ENCODE data around the gene GNA14.
"Not testable (repeated sequence)": the region's sequence is repeated elsewhere in the genome, so short reads cannot be mapped to it uniquely, and the experiment has no call there.

Gene GNA14

DNA sequence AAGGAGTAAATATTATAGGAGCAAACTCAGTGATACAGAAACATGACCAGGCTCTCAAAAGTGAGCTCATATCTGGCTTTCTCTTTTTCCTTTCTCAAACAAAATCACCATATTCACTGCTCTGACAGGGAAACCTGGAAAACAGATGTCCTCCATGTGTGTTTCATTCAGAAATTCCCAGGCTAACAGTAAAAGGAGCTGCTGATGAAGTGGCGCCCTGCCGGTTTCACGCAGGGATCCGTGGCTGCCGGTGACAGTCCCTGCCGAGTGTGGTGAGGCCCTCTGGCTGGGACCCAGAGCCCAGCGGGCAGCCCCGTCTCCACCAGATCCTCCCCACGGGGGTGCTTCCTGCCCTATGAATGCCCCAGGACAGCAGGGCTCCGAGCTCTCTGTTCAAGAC lies 208.1 kb downstream of the GNA14 start:
- DNase-seq, result no peak

DNA sequence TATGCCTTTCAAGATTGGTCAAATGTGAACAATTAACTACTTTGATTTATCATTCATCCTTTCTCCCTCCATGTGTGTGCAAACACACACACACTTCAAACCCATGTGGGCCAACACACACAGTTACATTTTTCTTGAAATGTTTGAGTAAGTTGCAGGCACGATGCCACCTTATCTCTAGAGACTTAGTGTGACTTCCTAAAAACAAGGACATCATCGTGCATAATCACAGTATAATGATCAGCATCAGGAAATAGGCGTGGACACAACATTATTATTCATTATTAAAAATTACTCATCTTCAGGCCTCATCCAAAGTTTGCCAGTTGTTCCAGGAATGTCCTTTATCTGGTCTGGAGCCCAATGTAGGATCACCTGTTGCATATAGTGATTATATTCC lies 209.5 kb downstream of the GNA14 start:
- no peak for DNase-seq

DNA sequence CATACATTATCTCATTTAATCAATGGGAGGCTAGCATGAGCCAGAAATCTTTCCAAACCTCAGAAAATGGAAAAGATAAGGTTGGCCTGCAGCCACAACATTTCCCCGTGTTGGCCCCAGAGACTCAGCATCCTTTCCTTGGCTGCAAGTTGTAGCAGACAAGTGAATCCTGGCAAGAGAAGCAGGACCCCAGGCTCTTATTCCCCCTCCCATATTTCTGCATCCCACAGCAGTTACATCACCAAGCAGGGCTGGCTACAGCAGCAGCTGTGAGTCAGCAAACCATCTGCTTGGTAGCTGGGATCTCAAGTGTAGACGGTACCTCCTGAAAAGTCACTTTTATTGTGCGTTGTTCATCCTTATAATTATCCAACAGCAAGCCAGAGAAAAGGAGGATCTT lies 212.4 kb downstream of the GNA14 start:
- DNase-seq, result no peak

DNA sequence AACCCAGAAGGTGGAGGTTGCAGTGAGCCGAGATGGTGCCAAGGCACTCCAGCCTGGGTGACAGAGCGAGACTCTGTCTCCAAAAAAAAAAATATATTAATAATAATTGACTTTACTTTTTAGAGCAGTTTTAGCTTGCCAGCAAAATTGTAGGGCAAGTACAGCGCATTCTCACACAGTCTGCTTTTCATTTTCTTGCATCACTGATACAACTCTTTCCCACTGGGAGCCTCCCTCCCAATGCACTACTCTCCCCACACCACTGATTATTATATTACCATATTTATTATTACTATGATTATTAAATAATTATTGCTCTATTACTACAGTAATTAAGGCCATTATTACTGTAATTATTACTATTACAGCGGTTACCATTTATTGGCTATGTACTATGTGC lies 212.8 kb downstream of the GNA14 start:
- no peak for DNase-seq

DNA sequence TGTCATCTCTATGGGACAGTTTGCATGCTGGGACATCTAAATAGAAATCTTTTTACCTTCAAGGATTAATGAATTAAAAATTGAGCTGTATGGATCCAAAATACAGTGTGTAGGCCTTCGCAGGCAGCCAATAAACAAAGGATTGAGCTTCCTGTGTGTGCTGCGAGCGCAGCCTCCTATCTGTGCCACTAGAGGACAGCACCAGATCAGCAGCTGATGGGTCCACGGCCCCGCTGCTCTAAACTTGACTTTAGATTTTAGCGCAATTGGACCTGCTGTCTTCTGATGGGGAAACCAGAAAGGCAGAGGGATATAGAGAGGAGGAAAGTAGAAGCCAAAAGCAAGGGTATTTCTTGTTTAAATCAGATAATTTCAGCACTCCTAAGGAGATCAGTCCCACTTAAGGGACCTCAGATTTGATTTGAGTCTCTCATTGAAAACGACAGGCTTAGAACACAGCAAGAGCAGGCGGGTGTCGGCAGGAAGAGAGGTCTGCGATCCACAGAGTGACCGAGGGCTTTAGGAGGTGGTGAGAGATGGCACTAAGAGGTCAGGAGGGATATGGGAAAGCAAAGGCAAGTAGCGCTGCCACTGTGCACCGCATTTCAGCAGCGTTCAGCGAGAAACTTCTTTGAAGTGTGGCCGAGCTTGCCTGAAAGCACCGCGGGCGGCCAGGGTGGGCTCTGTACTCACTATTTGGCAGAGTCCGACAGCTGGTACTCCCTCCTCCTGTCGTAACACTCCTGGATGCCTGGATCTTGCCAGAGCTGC lies 214.3 kb downstream of the GNA14 start:
- no peak for DNase-seq

DNA sequence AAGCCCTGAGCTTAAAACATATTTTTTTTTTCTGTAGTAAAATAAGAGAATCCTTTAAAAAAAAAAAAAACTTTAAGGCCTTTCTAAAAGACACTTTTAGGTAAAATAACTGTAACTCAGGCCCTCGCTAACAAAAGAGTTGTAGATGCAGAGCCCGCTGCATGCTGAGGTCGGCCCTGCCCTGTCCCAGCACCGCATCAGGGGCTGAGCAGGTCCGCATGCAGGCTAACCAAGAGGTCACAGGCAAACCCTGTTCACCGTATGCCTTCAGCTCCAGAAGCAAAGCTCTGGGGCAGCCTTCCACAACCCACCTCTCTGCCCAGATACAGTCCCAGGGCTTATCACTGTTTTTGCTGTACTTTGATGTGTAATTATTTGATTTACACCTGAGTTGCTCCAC lies 216.1 kb downstream of the GNA14 start:
- DNase-seq, result no peak

DNA sequence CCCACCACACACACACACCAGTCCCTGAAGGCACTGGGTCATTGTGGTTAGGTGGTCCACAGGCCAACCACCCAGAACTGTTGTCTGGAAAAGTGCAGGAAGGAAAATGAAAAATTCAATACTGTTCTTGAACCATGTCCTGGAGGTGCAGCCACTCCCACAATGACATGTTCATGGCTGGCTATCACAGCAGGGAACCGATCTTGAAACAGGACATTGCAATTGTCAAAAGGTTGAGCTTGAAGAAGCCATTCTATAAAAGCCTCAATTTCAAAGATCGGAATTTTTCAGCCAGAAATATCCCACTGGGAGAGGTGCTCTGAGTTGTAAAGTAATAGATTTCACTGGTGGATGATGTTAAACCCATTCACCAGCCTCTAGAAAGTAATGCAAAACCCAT lies 218.2 kb downstream of the GNA14 start:
- no peak for DNase-seq

DNA sequence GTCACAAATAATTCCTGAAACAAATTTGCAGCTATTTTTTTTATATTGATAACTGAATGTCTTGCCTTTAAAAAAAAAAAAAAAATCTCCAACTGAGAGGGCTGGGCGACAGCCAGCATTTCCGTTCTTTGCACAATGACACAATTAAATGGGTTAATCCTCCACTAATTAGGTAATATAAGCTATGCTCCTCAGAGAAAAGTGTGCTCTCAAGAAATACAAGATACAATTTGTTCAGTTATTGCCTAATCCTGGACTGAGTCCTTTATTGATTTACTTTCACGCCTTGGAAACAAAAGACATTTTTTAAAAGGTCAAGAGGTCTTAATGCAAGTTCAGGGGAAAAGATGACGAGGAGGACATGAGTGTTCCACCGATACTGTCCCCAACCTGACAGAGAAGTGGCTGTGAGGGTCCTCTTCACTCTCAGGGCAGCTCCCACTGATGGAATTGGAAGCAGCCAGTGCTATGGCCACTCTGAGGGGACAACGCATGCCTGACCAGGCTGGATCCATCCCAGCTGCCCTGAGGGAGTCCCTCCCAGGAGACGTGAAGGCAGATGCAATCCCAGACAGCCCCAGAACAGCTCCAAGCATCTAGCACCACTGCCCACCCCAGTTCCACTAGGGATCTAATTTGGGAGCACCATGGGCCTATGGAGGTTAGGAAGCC lies 220.7 kb downstream of the GNA14 start:
- DNase-seq, result no peak

DNA sequence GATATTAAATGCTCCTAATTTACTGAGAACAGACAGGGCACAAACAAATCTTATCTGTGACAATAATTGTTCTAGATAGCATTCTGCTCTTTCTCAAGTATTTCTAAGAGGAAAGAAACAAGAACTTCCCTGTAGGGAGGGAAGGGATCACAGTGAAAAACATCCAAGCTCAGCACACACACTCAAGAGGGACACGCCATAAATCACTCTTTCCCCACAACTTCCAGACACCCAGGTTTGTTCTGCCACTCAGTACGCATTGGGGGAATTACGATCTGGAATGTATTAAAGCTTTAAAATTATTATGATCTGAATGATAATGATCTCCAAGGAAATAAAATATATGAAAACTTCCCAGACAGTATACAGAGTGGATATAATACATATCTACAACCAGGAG lies 221.4 kb downstream of the GNA14 start:
- DNase-seq, result no peak

DNA sequence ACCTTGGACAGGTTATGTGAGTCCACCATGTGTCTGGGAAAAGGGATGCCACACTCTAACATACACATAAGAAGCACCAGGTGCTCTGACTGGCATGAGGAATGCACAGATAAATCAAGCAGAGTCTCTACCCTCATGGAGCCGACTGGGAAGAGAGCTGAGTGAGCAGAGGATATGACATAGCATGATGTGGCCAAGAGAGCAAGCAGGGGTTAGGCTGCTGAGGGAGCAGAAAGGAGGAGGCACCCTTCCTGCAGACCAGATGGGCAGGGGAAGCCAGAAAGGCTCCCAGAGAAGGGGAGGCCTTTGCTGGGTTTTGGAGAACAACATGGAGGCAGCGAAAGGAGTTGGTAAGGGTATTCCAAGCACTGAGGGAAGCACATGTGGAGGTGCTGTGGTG lies 223.1 kb downstream of the GNA14 start:
- no peak for DNase-seq

DNA sequence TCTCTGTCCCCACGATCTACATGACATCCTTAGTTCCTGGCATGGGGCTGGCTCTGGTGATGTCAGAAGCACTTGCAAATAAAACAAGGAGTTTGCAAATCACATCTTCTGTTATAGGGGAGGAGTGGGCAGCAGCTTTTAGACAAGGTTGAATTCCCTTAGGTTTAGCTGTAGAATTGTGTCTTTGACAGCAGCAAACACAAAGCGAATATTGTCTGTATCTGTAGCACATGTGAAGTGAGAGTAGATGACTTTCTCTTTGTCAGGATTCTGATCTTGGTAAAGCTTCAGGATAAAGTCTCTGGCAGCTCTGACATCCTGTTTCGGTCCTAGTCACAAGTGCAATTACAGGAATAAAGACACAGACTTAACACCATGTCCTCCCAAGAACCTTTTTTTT lies 224.3 kb downstream of the GNA14 start:
- no peak for DNase-seq

DNA sequence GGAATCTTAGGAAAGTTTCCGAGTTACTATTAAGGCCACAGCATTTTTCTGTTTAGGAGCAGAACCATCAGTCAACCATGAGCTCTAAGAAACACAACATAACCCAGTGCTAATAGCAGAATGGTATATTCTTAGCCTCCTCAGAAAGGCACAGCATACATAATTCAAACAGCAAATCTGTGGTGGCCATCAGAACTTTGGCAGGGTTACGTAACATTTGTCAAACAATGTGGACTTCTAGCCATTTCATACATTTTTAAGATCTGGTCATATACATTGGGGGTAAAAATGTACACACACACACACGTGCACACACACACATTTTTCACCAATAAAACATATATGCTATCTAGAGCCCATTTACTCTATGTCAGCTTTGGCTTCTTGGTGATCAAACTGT lies 225.2 kb downstream of the GNA14 start:
- no peak for DNase-seq

DNA sequence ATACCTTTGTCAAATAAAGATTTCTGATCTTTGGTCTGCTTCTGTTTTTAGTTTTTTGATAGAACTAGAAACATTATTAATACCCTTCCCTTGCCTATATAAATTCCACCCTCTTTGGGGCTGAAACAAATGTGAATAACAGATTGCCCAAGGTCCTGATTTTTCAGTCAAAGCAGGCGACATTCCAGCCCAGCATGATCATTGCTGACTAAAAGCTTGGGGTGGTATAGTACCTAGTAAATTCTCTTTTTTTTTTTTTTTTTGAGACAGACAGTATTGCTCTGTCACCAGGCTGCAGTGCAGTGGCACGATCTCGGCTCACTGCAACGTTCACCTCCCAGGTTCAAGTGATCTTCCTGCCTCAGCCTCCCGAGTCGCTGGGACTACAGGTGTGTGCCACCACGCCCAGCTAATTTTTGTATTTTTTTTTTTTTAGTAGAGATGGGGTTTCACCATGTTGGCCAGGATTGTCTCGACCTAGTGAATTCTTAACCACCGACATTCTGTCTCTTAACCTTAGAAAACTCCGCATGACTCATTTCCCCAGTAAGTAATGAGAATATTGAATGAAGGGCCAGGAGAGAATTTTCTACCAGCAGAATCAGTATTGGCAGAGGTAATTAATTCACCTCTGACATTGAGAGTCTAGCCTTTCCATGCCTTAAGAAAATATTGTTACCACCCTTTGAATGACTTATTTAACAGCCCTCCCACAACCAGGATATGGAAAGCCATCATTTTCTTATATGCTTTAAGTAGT lies 226.4 kb downstream of the GNA14 start:
- no peak for DNase-seq

DNA sequence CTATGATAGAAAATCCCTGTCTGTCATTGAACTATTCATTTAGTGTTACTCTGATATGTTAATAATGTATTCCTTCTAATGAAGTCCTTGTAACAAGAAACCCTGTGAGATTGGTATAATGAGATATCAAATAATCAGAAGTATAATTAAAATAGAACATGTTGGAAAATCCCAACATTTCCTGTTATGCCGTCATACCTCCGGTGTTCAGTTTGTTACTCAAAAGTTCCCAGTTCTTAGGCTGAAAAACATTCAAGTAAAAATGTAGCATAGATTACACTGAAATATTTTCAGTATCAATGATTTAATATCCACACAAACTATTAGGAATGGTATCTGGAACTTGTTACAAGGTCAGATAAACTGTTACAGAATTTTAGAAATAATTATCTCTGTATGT lies 227.5 kb downstream of the GNA14 start:
- no peak for DNase-seq

DNA sequence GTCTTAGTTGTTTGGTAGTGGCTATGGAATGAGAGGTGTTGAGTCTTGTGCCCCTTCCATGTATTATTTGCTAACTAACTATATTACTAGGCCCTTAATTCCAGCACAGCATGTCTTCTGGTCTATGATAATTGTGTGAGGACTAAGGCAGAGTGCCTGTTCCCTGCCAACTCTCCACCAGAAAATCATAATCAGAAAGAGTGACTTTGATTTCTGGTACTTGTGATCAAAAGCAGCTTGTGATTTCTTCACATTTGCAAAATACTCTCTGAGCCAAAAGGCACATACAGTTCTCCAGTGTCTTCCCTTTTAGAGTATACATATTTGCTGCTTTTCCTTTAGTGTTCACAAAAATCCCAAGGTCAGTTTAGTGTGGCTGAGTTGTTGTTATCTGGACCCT lies 229.9 kb downstream of the GNA14 start:
- no peak for DNase-seq

DNA sequence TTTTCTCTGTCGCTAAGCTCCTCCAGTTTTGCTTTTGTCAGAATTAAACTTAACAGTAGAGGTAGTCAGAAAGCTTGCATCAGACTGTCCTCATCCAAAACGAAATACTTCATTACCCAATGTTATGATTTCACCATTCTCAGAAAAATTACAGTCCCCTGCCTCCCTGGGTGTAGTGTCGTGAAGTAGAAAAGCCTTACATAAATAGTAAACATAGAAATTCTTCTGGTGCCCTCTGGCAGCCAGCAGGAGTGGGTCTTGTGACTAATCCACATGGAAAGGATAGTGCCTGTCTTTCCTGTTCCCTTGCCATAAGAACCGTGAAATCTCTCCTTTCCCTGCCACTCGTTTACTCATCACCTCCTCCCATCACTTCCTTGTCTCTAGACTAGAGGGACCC lies 230.6 kb downstream of the GNA14 start:
- DNase-seq, result no peak

DNA sequence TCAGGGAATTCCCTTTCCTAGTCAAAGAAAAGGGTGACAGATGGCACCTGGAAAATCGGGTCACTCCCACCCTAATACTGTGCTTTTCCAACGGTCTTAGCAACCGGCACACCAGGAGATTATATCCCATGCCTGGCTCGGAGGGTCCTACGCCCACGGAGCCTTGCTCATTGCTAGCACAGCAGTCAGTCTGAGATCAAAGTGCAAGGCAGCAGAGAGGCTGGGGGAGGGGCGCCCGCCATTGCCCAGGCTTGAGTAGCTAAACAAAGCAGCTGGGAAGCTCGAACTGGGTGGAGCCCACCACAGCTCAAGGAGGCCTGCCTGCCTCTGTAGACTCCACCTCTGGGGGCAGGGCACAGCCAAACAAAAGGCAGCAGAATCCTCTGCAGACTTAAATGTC lies 239.6 kb downstream of the GNA14 start:
- not testable (repeated sequence) for DNase-seq

DNA sequence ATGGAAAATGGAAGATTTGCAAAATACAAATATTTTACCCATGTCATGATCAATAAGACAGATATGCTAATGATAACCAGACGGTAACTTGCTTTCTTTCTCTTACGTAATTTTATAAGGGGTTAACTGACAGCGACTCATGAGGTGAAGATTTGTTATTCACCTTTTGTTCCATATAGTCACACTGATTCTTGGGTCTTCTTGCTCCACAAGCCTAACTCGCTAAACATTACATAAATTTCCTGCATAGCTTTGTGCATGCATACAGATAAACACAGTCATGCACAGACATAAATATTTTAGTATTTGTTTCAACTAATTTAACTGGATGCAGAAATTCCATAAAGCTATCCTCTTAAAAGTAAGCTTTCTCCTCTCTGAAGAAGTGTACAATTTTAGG lies 244.9 kb downstream of the GNA14 start:
- no peak for DNase-seq

DNA sequence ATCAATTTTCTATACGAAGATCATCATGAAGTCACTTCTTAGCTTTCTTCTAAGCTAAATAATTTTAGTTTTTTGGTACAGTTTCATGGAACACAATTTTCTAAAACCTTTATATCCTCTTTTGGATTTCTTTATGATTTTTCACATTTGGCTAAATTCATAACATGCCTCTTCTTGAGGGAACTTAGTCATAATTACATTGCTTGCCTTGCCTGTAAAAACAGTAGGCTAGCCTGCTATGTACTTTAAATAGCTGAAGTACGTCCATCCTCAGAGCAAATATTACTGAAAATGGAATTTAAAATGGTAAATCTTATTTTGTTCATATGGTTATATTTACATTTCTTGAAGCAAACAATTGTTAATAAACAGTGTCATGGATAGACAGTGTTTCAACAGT lies 245.8 kb downstream of the GNA14 start:
- DNase-seq, result no peak

DNA sequence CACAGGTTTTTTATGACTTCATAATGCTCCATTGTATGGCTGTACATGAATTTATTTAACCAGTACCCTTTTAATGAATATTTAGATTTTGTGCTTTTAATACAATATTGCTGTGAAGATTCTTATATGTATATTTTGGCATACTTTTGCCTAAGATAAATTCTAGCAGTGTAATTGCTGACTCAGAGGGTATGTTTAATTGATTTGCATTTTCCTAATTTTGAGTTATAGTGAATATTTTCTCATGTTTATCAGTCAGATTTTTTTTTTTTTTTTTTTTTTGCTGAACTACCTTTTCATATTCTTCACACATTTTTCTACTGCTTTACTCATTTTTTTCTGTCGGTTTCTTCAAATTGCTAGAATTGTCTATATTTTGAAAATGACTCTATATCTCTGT lies 248.2 kb downstream of the GNA14 start:
- no peak for DNase-seq

DNA sequence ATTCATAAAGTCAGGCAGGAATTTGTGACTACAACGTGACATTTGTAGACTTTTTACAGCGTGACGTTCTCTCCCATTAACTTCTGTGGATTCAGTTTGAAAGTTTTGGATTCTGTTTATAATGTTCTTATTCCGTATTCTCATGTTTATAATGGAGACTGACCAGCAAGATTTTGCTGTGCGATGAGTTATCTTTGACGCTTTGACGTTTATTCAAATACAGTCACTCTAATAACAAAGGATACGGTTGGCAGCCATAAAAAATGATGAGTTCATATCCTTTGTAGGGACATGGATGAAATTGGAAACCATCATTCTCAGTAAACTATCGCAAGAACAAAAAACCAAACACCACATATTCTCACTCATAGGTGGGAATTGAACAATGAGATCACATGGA lies 249.5 kb downstream of the GNA14 start:
- DNase-seq, result not testable (repeated sequence)

DNA sequence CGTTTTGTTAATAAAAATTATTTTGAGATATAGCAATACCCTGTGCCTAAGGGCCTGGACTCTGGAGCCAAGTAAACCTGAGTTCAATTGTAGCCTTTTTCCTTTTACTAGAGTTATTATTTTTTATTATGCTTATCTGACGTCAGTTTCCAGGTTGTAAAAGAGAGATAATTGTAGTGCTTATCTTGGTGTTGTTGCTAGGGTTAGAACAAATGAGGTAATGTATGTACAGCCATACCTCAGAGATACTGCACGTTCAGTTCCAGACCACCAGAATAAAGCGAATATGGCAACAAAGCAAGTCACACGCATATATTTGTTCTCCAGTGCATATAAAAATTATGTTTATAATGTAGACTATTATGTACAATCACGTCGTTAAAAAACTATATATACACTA lies 255.8 kb downstream of the GNA14 start:
- DNase-seq, result no peak

DNA sequence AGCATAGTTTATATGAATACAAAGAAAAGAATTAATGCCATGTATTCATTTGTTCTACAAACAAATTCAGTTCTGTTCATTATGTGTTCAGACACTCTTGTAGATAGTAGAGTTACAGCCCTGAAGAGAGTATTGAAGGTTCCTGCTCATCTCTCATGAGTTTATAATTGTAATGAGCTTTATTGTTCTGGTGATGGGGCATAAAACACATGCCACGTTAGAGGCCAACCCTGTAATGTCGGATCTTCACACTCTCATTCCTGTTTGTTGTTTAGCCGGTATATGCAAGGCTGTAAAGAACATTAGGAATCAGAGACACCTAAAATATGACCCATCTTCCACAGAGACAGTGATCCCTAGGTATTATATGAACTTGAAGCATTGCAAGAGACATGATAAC lies 256.3 kb downstream of the GNA14 start:
- DNase-seq, result no peak

DNA sequence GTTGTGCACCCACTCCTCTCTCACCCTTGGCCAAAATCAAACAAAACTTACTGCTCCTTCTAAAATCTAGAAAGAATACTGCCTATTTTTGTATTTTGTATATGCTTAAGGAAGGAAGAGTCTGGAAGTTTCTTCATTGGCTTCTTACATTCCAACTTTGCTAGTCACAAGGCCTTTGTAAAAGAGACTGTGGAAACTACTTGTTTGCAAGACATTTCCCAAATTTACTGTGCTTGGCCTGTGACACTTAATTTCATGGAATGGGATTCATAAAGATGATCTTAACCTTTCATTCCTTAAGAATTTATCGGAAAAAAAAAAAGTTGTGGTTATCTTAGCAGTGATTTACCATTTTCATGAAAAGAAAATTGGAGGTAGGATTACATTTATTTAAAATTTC lies 261.9 kb downstream of the GNA14 start:
- no peak for DNase-seq

Measured in NCI-H1436 treated with DMSO at 0.1 percent for 48 hours (cell line).